CD14-positive monocyte (primary cell): ENCODE measurements around the gene B4GALT4. TPM values are rescaled to one million over a fixed set of nuclear protein-coding genes. Genes with fewer than 3 reads are reported as not detected.

ENCODE experiments used
- DNase-seq, 3 donors: peaks; one replicate each; pipeline ENCODE4 v3.0.0-alpha.2; 2011 to 2022
- H2AFZ ChIP-seq: 2 replicates; pipeline ENCODE4 v1.6.0; 2012; ENCODE audit warnings: mild to moderate bottlenecking, low read depth, low read length, inconsistent platforms; ENCODE audit not compliant: insufficient read depth, poor library complexity, severe bottlenecking
- H3K27ac ChIP-seq, 2 donors: 1 replicate in 1 of 2; 2 replicates in 1 of 2; pipeline ENCODE4 v1.5.1; 2012 to 2013; ENCODE audit warnings: low read length in 2 of 2, control low read depth in 1 of 2, inconsistent platforms in 1 of 2, low read depth in 1 of 2, mild to moderate bottlenecking in 1 of 2
- H3K27me3 ChIP-seq, 2 donors: one replicate each; pipeline versions ENCODE4 v1.6.0 to v1.6.1; 2011 to 2013; ENCODE audit warnings: low read length in 2 of 2; ENCODE audit not compliant: control insufficient read depth in 2 of 2, insufficient read depth in 2 of 2
- H3K36me3 ChIP-seq, 2 donors: replicated peaks in 1 of 2; 1 replicate in 1 of 2; 2 replicates in 1 of 2; pipeline versions ENCODE4 v1.5.1 to v1.6.1; 2012 to 2013; ENCODE audit warnings: low read length in 2 of 2, control low read depth in 1 of 2, inconsistent platforms in 1 of 2, mild to moderate bottlenecking in 1 of 2; ENCODE audit not compliant: insufficient read depth in 2 of 2, control insufficient read depth in 1 of 2
- H3K4me1 ChIP-seq, 2 donors: 1 replicate in 1 of 2; 2 replicates in 1 of 2; pipeline versions ENCODE4 v1.5.1 to v1.6.1; 2012 to 2013; ENCODE audit warnings: low read length in 2 of 2, control low read depth in 1 of 2, inconsistent platforms in 1 of 2, mild to moderate bottlenecking in 1 of 2, moderate library complexity in 1 of 2; ENCODE audit not compliant: insufficient read depth in 2 of 2, control insufficient read depth in 1 of 2
- H3K4me2 ChIP-seq: replicated peaks from 2 replicates; pipeline ENCODE3; 2012; ENCODE audit warnings: low read length, moderate library complexity, mild to moderate bottlenecking; ENCODE audit not compliant: poor library complexity, severe bottlenecking; ENCODE audit errors: extremely low read depth
- H3K4me3 ChIP-seq, 3 experiments: fragments of 200-600 bp in 1 of 3; sonication (generic) in 1 of 3; replicated peaks in 1 of 3; 1 replicate in 2 of 3; 2 replicates in 1 of 3; pipeline ENCODE4 v1.5.1; 2011 to 2013; ENCODE audit warnings: low read length in 3 of 3, mild to moderate bottlenecking in 3 of 3, control low read depth in 2 of 3, low read depth in 2 of 3, inconsistent platforms in 1 of 3, moderate library complexity in 1 of 3
- H3K79me2 ChIP-seq: 2 replicates; pipeline ENCODE4 v1.6.0; 2012; ENCODE audit warnings: mild to moderate bottlenecking, control low read depth, inconsistent platforms, low read length, moderate library complexity; ENCODE audit not compliant: insufficient read depth
- H3K9ac ChIP-seq: 2 replicates; pipeline ENCODE4 v1.6.0; 2017; ENCODE audit warnings: low read length, mild to moderate bottlenecking; ENCODE audit not compliant: insufficient read depth, poor library complexity, severe bottlenecking
- H3K9me3 ChIP-seq, 2 donors: replicated peaks in 1 of 2; 1 replicate in 1 of 2; 2 replicates in 1 of 2; pipeline versions ENCODE4 v1.5.1 to v1.6.1; 2012 to 2013; ENCODE audit warnings: low read length in 2 of 2, control low read depth in 1 of 2; ENCODE audit not compliant: control insufficient read depth in 1 of 2, insufficient read depth in 1 of 2
- H4K20me1 ChIP-seq: 2 replicates; pipeline ENCODE4 v1.6.0; 2012; ENCODE audit warnings: mild to moderate bottlenecking, low read length, control low read depth, moderate library complexity; ENCODE audit not compliant: insufficient read depth
- H3K27ac Mint-ChIP-seq, 7 donors: one replicate each; pipeline ENCODE4 v1.8.0; 2020; ENCODE audit warnings: mild to moderate bottlenecking in 7 of 7, mixed read lengths in 7 of 7, moderate library complexity in 6 of 7, inconsistent platforms in 2 of 7
- H3K27me3 Mint-ChIP-seq, 3 donors: one replicate each; pipeline ENCODE4 v1.8.0; 2021 to 2022; ENCODE audit warnings: low read depth in 3 of 3, mild to moderate bottlenecking in 3 of 3, mixed read lengths in 3 of 3, moderate library complexity in 3 of 3, inconsistent platforms in 1 of 3
- H3K36me3 Mint-ChIP-seq, 2 donors: one replicate each; pipeline ENCODE4 v1.8.0; 2020; ENCODE audit warnings: mixed read lengths in 2 of 2, inconsistent platforms in 1 of 2, mild to moderate bottlenecking in 1 of 2
- H3K4me1 Mint-ChIP-seq: one replicate; pipeline ENCODE4 v1.8.0; 2020; ENCODE audit warnings: mild to moderate bottlenecking, mixed read lengths
- H3K4me3 Mint-ChIP-seq, 2 donors: one replicate each; pipeline ENCODE4 v1.8.0; 2020; ENCODE audit warnings: mild to moderate bottlenecking in 2 of 2, mixed read lengths in 2 of 2, moderate library complexity in 1 of 2
- H3K9me3 Mint-ChIP-seq, 7 donors: one replicate each; pipeline ENCODE4 v1.8.0; 2020 to 2022; ENCODE audit warnings: mixed read lengths in 7 of 7, mild to moderate bottlenecking in 6 of 7, moderate library complexity in 6 of 7, inconsistent platforms in 2 of 7
- WGBS: methylation state at CpG from one replicate; pipeline ENCODE4 v1.1.5; 2013; ENCODE audit warnings: missing lambda C conversion rate; ENCODE audit not compliant: insufficient coverage; 5-methylcytosine and 5-hydroxymethylcytosine counted together
- intact Hi-C, 2 donors: fragments of 100-400 bp; cut with micrococcal nuclease; formaldehyde crosslinking; loops; one replicate each; pipeline versions ENCODE4 v1.15.0 to v1.15.1; 2023
- polyA plus RNA-seq, 3 donors: library from polyadenylated mRNA; depleted of rRNA in 1 of 3; unstranded in 2 of 3; stranded (reverse) in 1 of 3; fragments of 300-500 nt in 2 of 3; fragments of >200 nt in 1 of 3; fragmentation: Illumina TruSeq in 2 of 3; gene quantifications; 1 replicate in 2 of 3; 2 replicates in 1 of 3; pipeline ENCODE4 v1.2.3, GENCODE V29; 2012 to 2021
- TF ChIP-seq, protein P1 (sequence below): fragments of 200-600 bp; IDR thresholded peaks from one replicate; pipeline ENCODE4 v1.8.0; 2022; ENCODE audit warnings: antibody characterized with exemption, mild to moderate bottlenecking

The B4GALT4 gene
- polyA plus RNA-seq, 3 donors, result 5.8 to 7.4 (median 5.8) TPM

DNA sequence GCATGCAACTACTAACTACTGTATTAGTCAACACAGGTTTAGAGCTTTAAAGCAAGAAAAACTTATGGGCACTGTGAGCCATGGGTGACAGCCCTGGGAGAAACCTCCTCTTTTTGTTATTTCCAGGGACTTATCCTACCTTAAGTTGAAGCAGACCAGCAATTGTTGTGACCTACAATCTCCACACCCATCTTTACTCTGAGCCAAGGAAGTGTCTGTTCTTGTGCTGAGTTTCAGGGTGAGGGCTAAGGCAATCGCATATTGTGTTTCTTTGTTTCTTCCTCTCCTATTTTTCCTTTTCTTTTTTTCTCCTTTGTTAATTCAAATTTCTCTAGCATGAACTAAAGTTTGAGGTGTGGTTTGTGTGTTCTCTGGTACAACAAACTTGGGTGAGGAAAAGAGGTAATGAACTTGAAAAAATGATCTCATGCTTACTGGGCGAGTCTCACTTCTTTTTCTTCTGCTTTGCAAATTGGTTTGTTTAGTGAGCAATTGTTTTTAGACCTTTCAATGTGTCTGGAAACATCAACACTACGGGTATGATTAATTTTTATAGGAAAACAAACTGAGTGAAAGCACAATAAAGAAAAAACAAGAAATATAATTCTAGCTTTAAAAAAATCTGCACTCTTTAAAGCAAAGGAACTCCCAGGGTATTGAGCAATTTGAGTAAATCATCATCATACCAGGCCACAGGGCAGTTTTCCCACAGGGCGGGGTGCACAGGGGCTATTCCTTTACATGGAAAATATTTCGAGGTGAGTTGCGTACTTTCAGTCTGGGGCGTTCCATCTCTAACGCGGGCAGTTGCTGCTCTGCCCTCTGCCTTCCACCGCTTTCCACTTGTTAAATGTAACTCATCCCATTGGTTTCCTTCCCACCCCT lies 64.6 kb downstream of the B4GALT4 start:
- intact Hi-C loops, result no loop called here
- no peak overlapping the region for H3K27ac Mint-ChIP-seq
- no peaks in the 10 kb centered on the region for H3K4me1 ChIP-seq

DNA sequence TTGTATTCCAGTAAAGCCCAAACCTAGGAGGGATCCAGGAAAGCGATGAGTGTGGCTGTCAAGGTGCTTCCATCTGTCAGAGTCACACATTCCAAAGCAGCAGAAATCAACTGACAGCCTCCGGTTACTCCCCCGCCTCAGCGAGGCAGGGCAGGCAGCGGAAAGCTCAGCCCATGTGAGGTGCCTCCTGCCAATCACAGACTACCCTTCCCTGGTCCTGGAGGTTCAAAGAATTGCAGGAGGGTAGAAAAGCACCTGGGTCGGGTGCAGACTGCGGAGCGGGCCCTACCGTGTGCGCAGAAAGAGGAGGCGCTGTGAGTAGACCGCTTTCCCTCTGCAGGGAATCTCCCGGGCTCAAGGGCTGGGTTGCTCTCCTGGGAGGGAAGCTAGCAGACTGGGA lies 67.4 kb downstream of the B4GALT4 start, which contains the start of gene UPK1B:
Gene UPK1B (plus strand): TSS at position 274 of the 400 bp plus-strand sequence. CDS start 13,144 bp downstream, outside the sequence.
- no peak within 1 kb of the TSS for H3K4me3 Mint-ChIP-seq
- intact Hi-C loops, result no loop called here
- peaks cover 0 to 3% (median 3%) of the 10 kb centered on the region in 7 donors for H3K9me3 Mint-ChIP-seq
- Histone ChIP-seq H3K9ac (no peak within 1 kb of the TSS), H3K27me3 (peaks cover 5% of the 10 kb centered on the region in 2 donors), H4K20me1 (no peaks in the 10 kb centered on the region), H3K4me2 (no peak within 1 kb of the TSS), H3K36me3 (no peaks in the 10 kb centered on the region), H2AFZ (no peak within 1 kb of the TSS), H3K79me2 (no peaks in the 10 kb centered on the region), H3K4me1 (no peaks in the 10 kb centered on the region), H3K4me3 (no peak within 1 kb of the TSS), H3K27ac (no peak within 1 kb of the TSS), H3K9me3 (no peaks in the 10 kb centered on the region)
- TF ChIP-seq, protein P1, sequence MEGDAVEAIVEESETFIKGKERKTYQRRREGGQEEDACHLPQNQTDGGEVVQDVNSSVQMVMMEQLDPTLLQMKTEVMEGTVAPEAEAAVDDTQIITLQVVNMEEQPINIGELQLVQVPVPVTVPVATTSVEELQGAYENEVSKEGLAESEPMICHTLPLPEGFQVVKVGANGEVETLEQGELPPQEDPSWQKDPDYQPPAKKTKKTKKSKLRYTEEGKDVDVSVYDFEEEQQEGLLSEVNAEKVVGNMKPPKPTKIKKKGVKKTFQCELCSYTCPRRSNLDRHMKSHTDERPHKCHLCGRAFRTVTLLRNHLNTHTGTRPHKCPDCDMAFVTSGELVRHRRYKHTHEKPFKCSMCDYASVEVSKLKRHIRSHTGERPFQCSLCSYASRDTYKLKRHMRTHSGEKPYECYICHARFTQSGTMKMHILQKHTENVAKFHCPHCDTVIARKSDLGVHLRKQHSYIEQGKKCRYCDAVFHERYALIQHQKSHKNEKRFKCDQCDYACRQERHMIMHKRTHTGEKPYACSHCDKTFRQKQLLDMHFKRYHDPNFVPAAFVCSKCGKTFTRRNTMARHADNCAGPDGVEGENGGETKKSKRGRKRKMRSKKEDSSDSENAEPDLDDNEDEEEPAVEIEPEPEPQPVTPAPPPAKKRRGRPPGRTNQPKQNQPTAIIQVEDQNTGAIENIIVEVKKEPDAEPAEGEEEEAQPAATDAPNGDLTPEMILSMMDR, result no peak
- H3K27me3 Mint-ChIP-seq, result peaks cover 7 to 25% (median 14%) of the 10 kb centered on the region in 3 donors
- no peaks in the 10 kb centered on the region for H3K36me3 Mint-ChIP-seq
- peaks cover 3% of the 10 kb centered on the region for H3K4me1 Mint-ChIP-seq
- no peak within 1 kb of the TSS for H3K27ac Mint-ChIP-seq
- 86% methylated on average over 4 of the region's 13 CpGs for WGBS
- no peak for DNase-seq

More for the DNA sequence above, 64.6 kb downstream of the B4GALT4 start:
- H3K27me3 ChIP-seq, result peaks cover 5% of the 10 kb centered on the region in 2 donors
- TF ChIP-seq, protein P1, result no peak
- no peak overlapping the region for H3K4me2 ChIP-seq
- H3K9me3 ChIP-seq, result no peaks in the 10 kb centered on the region
- no peaks in the 10 kb centered on the region for H4K20me1 ChIP-seq
- H3K36me3 Mint-ChIP-seq, result no peaks in the 10 kb centered on the region
- no peak overlapping the region for H3K4me3 Mint-ChIP-seq
- no peaks in the 10 kb centered on the region for H3K79me2 ChIP-seq
- H3K9me3 Mint-ChIP-seq, result peaks cover 0 to 4% (median 3%) of the 10 kb centered on the region in 7 donors
- H2AFZ ChIP-seq, result no peak overlapping the region
- H3K36me3 ChIP-seq, result no peaks in the 10 kb centered on the region
- peaks cover 3% of the 10 kb centered on the region for H3K4me1 Mint-ChIP-seq
- WGBS, result 92% methylated on average over 3 of the region's 10 CpGs
- H3K27me3 Mint-ChIP-seq, result peaks cover 7 to 27% (median 14%) of the 10 kb centered on the region in 3 donors
- H3K27ac ChIP-seq, result no peak overlapping the region
- no peak for DNase-seq
- no peak overlapping the region for H3K9ac ChIP-seq
- H3K4me3 ChIP-seq, result no peak overlapping the region
